IPS DF 4.7 (cell line): ENCODE data around the gene SFT2D1.
A peak's percentile ranks its signal among the peaks of the same experiment; 100 is the strongest.
"Not testable (repeated sequence)": the region's sequence is repeated elsewhere in the genome, so short reads cannot be mapped to it uniquely, and the experiment has no call there.

Experiments
- DNase-seq: peaks from one replicate; pipeline ENCODE4 v3.0.0-alpha.2; 2013; ENCODE audit warnings: low spot score; ENCODE audit errors: extremely low read depth

The SFT2D1 gene

DNA sequence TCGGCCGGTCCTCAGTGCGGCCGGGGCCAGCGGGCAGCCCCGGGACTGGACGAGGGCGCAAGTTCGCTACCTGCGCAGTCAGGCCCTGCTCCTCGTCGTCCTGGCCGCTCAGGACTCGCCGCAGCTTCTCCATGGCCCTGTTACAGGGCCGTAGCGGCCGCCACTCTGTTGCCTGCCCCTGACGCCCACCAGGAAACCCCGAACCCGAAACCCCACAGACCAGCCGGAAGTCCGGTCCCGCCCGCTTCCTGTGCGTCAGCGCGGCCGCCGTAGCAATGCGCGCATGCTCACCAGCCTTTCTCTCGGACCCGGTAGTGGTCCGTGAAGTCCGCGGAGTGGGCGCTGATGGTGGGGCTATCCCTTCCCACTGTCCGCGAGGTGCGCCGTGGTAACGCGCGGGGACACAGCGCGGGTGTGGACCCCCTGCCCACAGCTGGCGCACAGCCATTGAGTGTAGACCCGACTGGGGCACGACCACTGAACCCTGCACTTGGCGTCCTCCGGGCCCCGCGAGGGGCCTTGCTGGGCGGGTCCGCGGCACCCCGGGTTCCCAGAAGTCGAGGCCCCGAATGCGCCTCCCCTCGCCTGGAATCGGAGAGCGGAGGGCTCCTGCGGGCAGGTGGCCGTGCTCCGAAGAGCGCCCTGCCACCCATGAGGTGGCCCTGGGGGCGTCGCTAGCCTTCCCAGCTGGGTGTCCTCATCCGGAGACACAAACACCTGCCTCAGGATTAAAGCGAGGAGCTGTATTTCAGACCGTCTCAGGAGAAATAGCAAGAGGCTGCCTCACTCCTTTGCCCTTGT lies at the start of gene SFT2D1:
SFT2D1 (minus strand) TSS at position 197 of the 801 bp plus-strand sequence; CDS start at position 133, 64 bp downstream.
- DNase-seq, result no peak

DNA sequence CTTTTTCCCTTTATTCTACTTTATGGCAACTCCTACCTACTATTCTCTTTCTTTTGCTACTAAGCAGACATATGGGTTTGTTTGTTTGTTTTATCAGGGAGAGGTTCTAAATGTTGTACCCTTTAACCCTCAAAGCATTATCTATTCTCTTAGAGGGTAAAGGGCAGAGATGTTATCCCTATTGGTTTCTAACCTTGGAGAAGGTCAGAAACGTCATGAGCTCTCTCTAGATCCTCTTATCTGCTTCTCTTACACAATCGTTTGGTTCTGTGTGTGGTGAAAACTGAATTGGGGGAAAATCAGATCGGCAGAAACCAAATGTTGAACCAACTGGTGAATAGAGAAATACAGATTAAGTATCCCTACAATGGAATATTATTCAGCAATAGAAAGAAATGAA lies 46.8 kb upstream of the SFT2D1 start:
- DNase-seq, result no peak

DNA sequence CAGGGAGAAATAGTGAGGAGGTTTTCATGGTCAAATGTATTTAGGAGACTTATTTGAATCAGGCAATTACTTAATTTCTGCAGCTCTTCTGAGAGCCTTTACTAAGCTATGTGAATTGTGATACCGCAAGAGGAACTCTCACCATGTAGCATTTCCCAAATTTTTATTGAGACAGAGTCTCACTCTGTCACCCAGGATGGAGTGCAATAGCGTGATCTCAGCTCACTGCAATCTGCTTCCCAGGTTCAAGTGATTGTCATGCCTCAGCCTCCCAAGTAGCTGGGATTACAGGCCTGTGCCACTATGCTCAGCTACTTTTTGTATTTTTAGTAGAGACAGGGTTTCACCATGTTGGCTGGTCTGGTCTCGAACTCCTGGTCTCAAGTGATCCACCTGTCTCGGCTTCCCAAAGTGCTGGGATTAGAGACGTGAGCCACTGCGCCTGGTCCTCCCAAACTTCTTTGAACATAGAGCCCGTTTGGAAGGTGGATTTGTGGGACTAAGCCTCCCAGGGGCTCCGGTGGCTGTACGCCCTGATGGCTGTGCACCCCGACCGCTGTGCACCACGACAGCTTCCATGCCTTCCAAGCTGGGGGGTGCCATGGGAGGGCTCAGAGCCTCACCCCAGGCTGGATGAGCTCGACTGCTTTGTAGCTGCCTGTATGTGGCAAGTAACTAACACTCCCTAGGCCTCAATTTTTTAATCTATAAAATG lies 46.1 kb upstream of the SFT2D1 start:
- DNase-seq, result no peak

- no peak for DNase-seq
These were observed 45.4 kb upstream of the SFT2D1 start for GRCh38 chr6:166387642-166388289.

GRCh38 chr6:166387098-166387497 lies 44.8 kb upstream of the SFT2D1 start:
- DNase-seq, result not testable (repeated sequence)

- no peak for DNase-seq
These were observed 43.8 kb upstream of the SFT2D1 start for GRCh38 chr6:166386111-166386510.

DNA sequence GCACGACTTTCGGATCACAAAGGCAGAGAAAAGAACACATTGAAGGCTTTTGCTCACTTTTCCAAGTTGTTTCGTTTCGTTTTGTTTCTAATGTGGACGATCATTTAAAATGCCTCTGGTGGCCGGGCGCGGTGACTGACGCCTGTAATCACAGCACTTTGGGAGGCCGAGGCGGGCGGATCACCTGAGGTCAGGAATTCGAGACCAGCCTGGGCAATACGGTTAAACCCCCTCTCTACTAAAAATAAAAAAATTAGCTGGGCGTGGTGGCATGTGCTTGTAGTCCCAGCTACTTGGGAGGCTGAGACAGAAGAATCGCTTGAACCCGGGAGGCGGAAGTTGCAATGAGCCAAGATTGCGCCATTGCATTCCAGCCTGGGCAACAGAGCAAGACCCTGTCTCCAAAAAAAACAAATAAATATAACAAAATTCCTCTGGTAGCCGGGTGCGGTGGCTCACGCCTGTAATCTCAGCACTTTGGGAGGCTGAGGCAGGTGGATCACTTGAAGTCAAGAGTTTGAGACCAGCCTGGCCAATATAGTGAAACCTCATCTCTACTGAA lies 41.5 kb upstream of the SFT2D1 start:
- not testable (repeated sequence) for DNase-seq

DNA sequence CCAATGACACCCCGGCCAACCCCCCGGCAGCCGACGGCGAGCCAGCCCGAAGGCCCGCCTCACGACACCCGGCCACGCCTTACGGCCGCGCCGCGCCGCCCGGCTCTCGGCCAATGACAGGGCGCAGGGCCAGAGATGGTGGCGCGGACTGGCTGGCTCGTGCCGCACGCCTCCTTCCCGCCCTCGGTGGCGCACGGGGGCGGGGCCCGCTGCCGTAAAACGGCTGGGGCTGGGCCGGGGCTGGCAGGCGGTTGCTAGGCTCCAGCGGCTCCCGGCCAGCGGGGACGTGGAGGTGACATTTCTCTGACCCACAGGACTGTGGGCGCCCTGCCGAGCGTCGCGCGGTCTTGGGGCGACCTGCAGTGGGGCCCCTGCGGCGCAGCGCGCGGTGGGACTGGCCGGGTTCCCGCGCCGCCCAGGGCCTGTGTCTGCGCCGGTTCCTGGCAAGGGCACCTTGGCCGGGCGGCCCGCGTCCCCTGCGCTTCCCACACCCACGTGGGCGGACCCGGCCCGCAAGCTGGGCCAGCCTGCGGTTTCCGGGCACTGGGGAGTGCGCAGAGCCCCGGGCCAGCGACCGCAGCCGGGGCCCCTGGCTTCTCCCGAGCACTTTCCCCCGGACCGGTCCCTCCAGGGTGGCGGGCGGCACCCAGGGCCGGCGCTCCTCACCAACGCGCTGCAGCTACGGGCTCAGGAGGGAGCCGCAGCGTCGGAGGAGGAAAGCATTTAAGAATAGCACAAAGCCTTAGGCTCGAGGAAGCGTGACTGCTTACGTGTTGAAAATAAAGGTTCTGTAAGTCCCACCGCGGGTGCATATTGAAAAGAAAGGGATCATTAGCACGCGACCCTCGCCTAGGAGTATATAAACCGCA lies 40.8 kb upstream of the SFT2D1 start, which contains the start of gene MPC1:
MPC1 (minus strand) TSS at position 8 of the 869 bp plus-strand sequence. CDS start 64 bp downstream, outside the sequence.
- peak; percentile 71 for DNase-seq

DNA sequence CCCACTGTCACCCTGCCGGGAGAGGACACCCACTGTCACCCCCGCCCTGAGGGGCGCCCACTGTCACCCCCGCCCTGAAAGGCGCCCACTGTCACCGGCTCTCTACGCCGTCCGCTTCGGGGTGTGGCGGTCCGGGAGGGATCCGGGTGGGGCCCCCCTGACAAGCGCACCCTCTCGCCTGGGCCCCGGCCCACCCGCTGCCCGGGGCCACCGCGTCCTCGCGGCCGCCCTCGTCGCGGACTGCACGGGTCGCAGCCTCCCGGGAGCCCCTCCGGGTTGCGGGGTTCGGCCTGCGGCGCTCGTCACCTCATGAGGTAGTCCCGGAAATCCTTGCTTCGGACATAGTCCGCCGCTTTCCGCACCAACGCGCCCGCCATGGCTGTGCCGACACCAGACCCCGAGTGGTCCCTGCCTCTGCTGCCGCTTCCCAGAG lies 40.2 kb upstream of the SFT2D1 start:
- DNase-seq, result no peak

DNA sequence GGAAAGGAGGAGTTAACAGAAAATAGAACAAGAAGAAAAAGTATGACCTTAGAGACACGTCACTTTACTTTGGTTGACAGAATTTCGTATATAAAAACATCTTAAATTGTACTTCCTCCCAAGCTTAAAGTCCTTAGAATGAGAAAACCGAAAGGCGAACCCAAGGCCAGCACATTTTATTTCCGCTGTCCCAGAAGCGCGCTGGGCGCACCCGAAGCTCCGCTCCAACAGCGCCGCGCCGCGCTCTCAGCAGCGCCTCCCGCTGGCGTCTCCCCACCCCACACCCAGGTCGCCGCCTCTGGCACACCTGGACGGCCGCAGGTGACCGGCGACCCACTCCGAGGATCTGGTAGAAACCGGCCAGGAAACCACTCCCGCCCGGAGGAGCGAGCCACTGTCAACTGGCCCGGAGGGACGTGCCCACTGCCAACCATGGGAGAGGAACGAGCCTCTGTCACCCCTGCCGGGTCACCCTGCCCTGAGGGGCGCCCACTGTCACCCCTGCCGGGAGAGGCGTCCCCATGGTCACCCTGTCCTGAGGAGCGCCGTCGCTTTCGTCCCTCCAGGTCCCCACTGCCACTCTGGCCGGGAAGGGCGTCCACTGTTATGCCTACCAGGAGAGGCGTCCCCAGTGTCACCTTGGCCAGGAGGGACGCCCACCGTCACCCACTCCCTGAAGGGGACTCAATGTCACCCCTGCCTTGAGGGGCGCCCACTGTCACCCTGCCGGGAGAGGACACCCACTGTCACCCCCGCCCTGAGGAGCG lies 39.6 kb upstream of the SFT2D1 start:
- DNase-seq, result no peak

GRCh38 chr6:166381381-166381732 lies 39.0 kb upstream of the SFT2D1 start:
- no peak for DNase-seq

GRCh38 chr6:166379800-166380199 lies 37.5 kb upstream of the SFT2D1 start:
- no peak for DNase-seq

- DNase-seq, result no peak
These were observed 36.8 kb upstream of the SFT2D1 start for GRCh38 chr6:166379103-166379586.

- DNase-seq, result no peak
These were observed 35.4 kb upstream of the SFT2D1 start for GRCh38 chr6:166377721-166378120.

DNA sequence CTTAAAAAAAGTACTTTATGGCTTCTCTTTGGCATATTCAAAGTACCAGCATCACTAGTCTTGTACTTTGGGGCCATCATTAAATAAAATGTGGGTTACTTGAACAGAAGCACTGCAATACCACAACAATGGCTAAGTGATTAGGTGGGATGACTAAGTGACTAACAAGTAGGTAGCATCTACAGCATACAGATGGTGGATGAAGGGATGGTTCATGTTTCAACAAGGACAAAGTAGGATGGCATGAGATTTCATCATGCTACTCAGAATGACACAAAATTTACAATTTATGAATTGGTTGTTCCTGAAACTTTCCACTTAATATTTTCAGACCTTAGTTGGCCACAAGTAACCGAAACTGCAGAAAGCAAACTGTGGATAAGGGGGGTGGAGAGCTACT lies 32.7 kb upstream of the SFT2D1 start:
- DNase-seq, result no peak

DNA sequence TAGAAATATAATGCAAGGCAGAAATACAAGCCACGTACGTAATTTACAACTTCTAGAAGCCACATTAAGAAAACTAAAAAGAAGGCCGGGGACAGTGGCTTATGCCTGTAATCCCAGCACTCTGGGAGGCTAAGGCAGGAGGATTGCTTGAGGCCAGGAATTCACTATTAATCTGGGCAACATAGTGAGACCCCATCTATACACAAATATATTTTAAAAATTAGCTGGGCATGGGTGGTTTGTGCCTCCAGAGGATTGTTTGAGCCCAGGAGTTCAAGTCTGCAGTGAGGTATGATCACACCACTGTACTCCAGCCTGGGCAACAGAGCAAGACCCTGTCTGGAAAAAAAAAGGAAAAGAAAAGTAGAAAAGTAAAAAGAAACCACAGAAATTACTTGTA lies 28.1 kb upstream of the SFT2D1 start:
- DNase-seq, result no peak

- DNase-seq, result no peak
These were observed 27.4 kb upstream of the SFT2D1 start for GRCh38 chr6:166369782-166370181.

- no peak for DNase-seq
These were observed 24.6 kb upstream of the SFT2D1 start for GRCh38 chr6:166366921-166367320.

DNA sequence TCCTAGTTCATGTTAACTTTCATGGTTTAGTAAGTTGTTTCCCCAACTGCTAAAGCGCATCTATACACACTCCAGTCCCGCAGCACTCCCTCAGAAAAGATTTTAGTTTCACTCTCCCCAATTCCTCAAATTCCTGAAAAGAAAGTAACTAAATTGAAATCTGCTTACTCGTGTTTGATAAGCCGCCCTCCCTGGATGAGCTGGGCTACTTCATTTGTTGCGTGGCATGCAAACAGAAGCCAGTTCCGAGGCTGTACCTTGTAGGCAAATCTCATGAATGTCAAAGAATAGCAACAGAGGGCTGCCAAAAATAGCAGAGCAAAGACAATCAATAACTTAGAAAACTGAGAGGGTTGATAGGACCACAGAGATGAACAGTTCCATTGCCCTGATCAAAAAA lies 23.5 kb upstream of the SFT2D1 start:
- DNase-seq, result no peak

DNA sequence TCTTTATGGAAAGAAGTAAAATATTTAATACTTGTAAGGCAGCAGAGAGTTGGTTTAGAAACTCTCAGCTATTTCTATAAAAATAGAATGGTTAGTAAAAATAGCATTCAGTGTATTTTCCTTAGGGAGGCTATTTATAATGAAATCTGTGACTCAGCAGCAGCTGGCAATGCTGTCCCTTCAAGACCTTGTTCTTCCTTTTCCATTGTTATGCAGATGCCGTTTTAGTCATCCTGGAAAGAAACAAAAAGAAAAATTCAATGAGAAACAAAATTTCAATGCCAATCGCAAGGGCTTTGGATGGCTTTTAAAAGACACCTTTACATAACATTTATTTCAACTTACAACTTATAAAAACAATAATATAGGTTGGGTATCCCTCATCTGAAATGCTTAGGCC lies 22.9 kb upstream of the SFT2D1 start:
- DNase-seq, result no peak
